BJ (cell line): ENCODE results near the gene RERE. TPM values are rescaled to one million over a fixed set of nuclear protein-coding genes. Genes with fewer than 3 reads are reported as not detected.

Experiments used
- CTCF ChIA-PET: fragments of 350-600 bp; formaldehyde crosslinking; extraction: SDS; loops from one replicate; lab custom pipeline; 2021; ENCODE audit warnings: antibody characterized with exemption, inconsistent platforms; lab: Yijun Ruan, JAX
- POLR2A ChIA-PET: fragments of 300-600 bp; sonication (Branson Sonifier 250); formaldehyde crosslinking; extraction: SDS; loops from one replicate; lab custom pipeline; 2021; ENCODE audit warnings: antibody characterized with exemption; lab: Charles Lee
- DNase-seq: peaks from one replicate; pipeline ENCODE4 v3.0.0-alpha.2; 2011; ENCODE audit warnings: low read depth
- H3K27me3 ChIP-seq: 2 replicates; pipeline ENCODE4 v1.6.0; 2011; ENCODE audit warnings: low read length; ENCODE audit not compliant: control insufficient read depth, insufficient read depth
- H3K36me3 ChIP-seq: 2 replicates; pipeline ENCODE4 v1.5.1; 2011; ENCODE audit warnings: low read length; ENCODE audit not compliant: control insufficient read depth, insufficient read depth
- H3K4me3 ChIP-seq: 2 replicates; pipeline ENCODE4 v1.5.1; 2011; ENCODE audit warnings: low read depth, mild to moderate bottlenecking, control low read depth, low read length
- CTCF ChIP-seq: IDR thresholded peaks from 2 replicates; pipeline ENCODE4 v1.5.1; 2011; ENCODE audit warnings: low read depth, mild to moderate bottlenecking, control low read depth, inconsistent platforms, low read length, moderate library complexity; ENCODE audit not compliant: insufficient read depth
- polyA plus RNA-seq: library from polyadenylated mRNA; depleted of rRNA; stranded (reverse); fragments of >200 nt; gene quantifications from 2 replicates; pipeline ENCODE4 v1.2.3, GENCODE V29; 2011

Gene RERE
- polyA plus RNA-seq, 1 experiment, result 3.8 TPM

- peaks cover 4% of the 10 kb centered on the region for H3K36me3 ChIP-seq
- H3K4me3 ChIP-seq, result no peak overlapping the region
- no peak for TF ChIP-seq CTCF
- H3K27me3 ChIP-seq, result no peaks in the 10 kb centered on the region
- ChIA-PET CTCF (no interaction called here), POLR2A (no interaction called here)
- DNase-seq, result no peak
Observed at GRCh38 chr1:8406011-8406410, 411.4 kb downstream of the RERE start.

- POLR2A ChIA-PET, result no interaction called here
- Histone ChIP-seq H3K36me3 (peaks cover 4% of the 10 kb centered on the region), H3K27me3 (no peaks in the 10 kb centered on the region), H3K4me3 (no peak overlapping the region)
- DNase-seq, result no peak
- CTCF ChIA-PET, result no interaction called here
- TF ChIP-seq CTCF, result no peak
Observed at GRCh38 chr1:8404460-8405370, 412.7 kb downstream of the RERE start.

GRCh38 chr1:8402109-8402710 is 415.2 kb downstream of the RERE start:
- no peak for DNase-seq
- no peak overlapping the region for H3K4me3 ChIP-seq
- H3K36me3 ChIP-seq, result peaks cover 4% of the 10 kb centered on the region
- no peak for TF ChIP-seq CTCF
- no peaks in the 10 kb centered on the region for H3K27me3 ChIP-seq
- CTCF ChIA-PET, result interaction anchor here (0.7 kb wide), 2 partner anchors 10 to 41 kb away, joined by 3 read pairs; no protein-coding TSS in a partner anchor
- POLR2A ChIA-PET, result no interaction called here

- DNase-seq, result no peak
- CTCF ChIA-PET, result interaction anchor here (1.0 kb wide), 1 partner anchor 10 kb away, joined by 8 read pairs; no protein-coding TSS in a partner anchor
- TF ChIP-seq CTCF, result no peak
- no peaks in the 10 kb centered on the region for H3K27me3 ChIP-seq
- peaks cover 3% of the 10 kb centered on the region for H3K36me3 ChIP-seq
- POLR2A ChIA-PET, result no interaction called here
- no peak overlapping the region for H3K4me3 ChIP-seq
Observed at GRCh38 chr1:8398677-8399076, 418.8 kb downstream of the RERE start.

GRCh38 chr1:8398086-8398485 is 419.4 kb downstream of the RERE start:
- no peak overlapping the region for H3K4me3 ChIP-seq
- ChIA-PET CTCF (interaction anchor here (2.0 kb wide), 1 partner anchor 13 kb away, joined by 16 read pairs; no protein-coding TSS in a partner anchor), POLR2A (no interaction called here)
- DNase-seq, result no peak
- peaks cover 3% of the 10 kb centered on the region for H3K36me3 ChIP-seq
- no peaks in the 10 kb centered on the region for H3K27me3 ChIP-seq
- no peak for TF ChIP-seq CTCF
